Mesendoderm (in vitro differentiated cells): ENCODE data around the gene LDHB.
"Not testable (repeated sequence)": the region's sequence is repeated elsewhere in the genome, so short reads cannot be mapped to it uniquely, and the experiment has no call there.

Source experiments
- DNase-seq: peaks from one replicate; pipeline ENCODE4 v3.0.0; 2013
- H2AK5ac ChIP-seq: 2 replicates; pipeline ENCODE4 v1.6.1; 2013; ENCODE audit warnings: low read length, inconsistent platforms
- H2BK120ac ChIP-seq: 2 replicates; pipeline ENCODE4 v1.6.1; 2013; ENCODE audit warnings: low read depth, mild to moderate bottlenecking, low read length, moderate library complexity, mixed read lengths
- H2BK15ac ChIP-seq: replicated peaks from 2 replicates; pipeline ENCODE4 v1.6.1; 2013; ENCODE audit warnings: low read depth, mild to moderate bottlenecking, moderate library complexity
- H2BK5ac ChIP-seq: 2 replicates; pipeline ENCODE4 v1.6.1; 2013; ENCODE audit warnings: low read length, inconsistent platforms
- H3K18ac ChIP-seq: 2 replicates; pipeline ENCODE4 v1.6.1; 2013; ENCODE audit warnings: mild to moderate bottlenecking, low read length, mixed read lengths
- H3K23ac ChIP-seq: one replicate; pipeline ENCODE4 v1.6.1; 2013; ENCODE audit warnings: low read length
- H3K27ac ChIP-seq: 2 replicates; pipeline ENCODE4 v1.5.1; 2013; ENCODE audit warnings: low read depth, mild to moderate bottlenecking, inconsistent platforms, low read length, moderate library complexity
- H3K27me3 ChIP-seq: 2 replicates; pipeline ENCODE4 v1.6.1; 2013; ENCODE audit warnings: low read length, control low read depth, mild to moderate bottlenecking, inconsistent platforms; ENCODE audit not compliant: insufficient read depth, poor library complexity
- H3K36me3 ChIP-seq: 2 replicates; pipeline ENCODE4 v1.6.1; 2013; ENCODE audit warnings: low read length, inconsistent platforms; ENCODE audit not compliant: control insufficient read depth, insufficient read depth
- H3K4ac ChIP-seq: one replicate; pipeline ENCODE4 v1.6.1; 2013; ENCODE audit warnings: low read depth, mild to moderate bottlenecking, low read length, moderate library complexity
- H3K4me1 ChIP-seq: 2 replicates; pipeline ENCODE4 v1.6.1; 2013; ENCODE audit warnings: low read depth, low read length, inconsistent platforms; ENCODE audit not compliant: control insufficient read depth
- H3K4me2 ChIP-seq: 2 replicates; pipeline ENCODE4 v1.6.1; 2013; ENCODE audit warnings: low read length
- H3K4me3 ChIP-seq: 2 replicates; pipeline ENCODE4 v1.5.1; 2013; ENCODE audit warnings: mild to moderate bottlenecking, low read length
- H3K56ac ChIP-seq: one replicate; pipeline ENCODE4 v1.6.1; 2013; ENCODE audit warnings: low read length
- H3K79me1 ChIP-seq: 2 replicates; pipeline ENCODE4 v1.6.1; 2013; ENCODE audit warnings: low read length, inconsistent platforms
- H3K79me2 ChIP-seq: 2 replicates; pipeline ENCODE4 v1.6.1; 2013; ENCODE audit warnings: mild to moderate bottlenecking, low read length; ENCODE audit not compliant: control insufficient read depth, insufficient read depth
- H3K9ac ChIP-seq: 2 replicates; pipeline ENCODE4 v1.6.1; 2013; ENCODE audit warnings: low read length, inconsistent platforms
- H4K5ac ChIP-seq: one replicate; pipeline ENCODE4 v1.6.1; 2013; ENCODE audit warnings: low read length
- H4K8ac ChIP-seq: one replicate; pipeline ENCODE4 v1.6.1; 2013; ENCODE audit warnings: low read depth, mild to moderate bottlenecking, control low read depth, low read length, moderate library complexity
- WGBS: extraction: QIAGEN DNeasy Blood & Tissue Kit; methylation state at CpG from one replicate; pipeline ENCODE4 v1.1.7; 2013; ENCODE audit warnings: low lambda C conversion rate, missing lambda C conversion rate; ENCODE audit not compliant: insufficient coverage; ENCODE audit errors: extremely low coverage; 5-methylcytosine and 5-hydroxymethylcytosine counted together

Gene LDHB

GRCh38 chr12:21595356-21595755 lies 62.3 kb downstream of the LDHB start:
- H3K56ac ChIP-seq = peak overlapping the region; percentile 15
- H3K79me1 ChIP-seq, H4K5ac ChIP-seq, H4K8ac ChIP-seq, H2BK5ac ChIP-seq, H3K4me3 ChIP-seq, H3K4me1 ChIP-seq, H3K27ac ChIP-seq, H2BK120ac ChIP-seq, H3K9ac ChIP-seq, H3K23ac ChIP-seq, H3K36me3 ChIP-seq, H3K27me3 ChIP-seq, H3K79me2 ChIP-seq, H3K4me2 ChIP-seq, H2BK15ac ChIP-seq, H2AK5ac ChIP-seq, H3K4ac ChIP-seq: not testable (repeated sequence)
- H3K18ac ChIP-seq = peak overlapping the region; percentile 28
- peak; percentile 47 for DNase-seq

- Histone ChIP-seq H4K5ac (no peak overlapping the region), H2BK5ac (no peak overlapping the region), H3K18ac (no peak overlapping the region), H2AK5ac (no peak overlapping the region), H3K27ac (no peak overlapping the region), H3K23ac (no peak overlapping the region), H4K8ac (no peak overlapping the region), H3K36me3 (no peaks in the 10 kb centered on the region), H3K4me1 (no peaks in the 10 kb centered on the region), H2BK120ac (no peak overlapping the region), H3K9ac (no peak overlapping the region), H3K4ac (no peak overlapping the region), H3K56ac (no peak overlapping the region), H3K79me1 (no peaks in the 10 kb centered on the region), H3K79me2 (no peaks in the 10 kb centered on the region), H3K4me2 (no peak overlapping the region), H2BK15ac (no peak overlapping the region), H3K4me3 (no peak overlapping the region), H3K27me3 (no peaks in the 10 kb centered on the region)
- no CpG with 5 or more reads among the region's 3 CpGs for WGBS
- DNase-seq = no peak
Measured at GRCh38 chr12:21585485-21585884, 72.2 kb downstream of the LDHB start.
